ENCODE data around the gene NAGA. TPM values are rescaled to one million over a fixed set of nuclear protein-coding genes. Genes with fewer than 3 reads are reported as not detected.

Gene NAGA
- total and polyA plus RNA-seq, 9 of the 15 experiments (the other 6 are each of a cell fraction or from before 2014, with no cell fraction given) = 6.5 to 20.6 (median 17.4) TPM

GRCh38 chr22:42090596-42091454, 20.2 kb upstream of the NAGA start, which contains the start of gene NDUFA6 (continued):
- TF ChIP-seq PKNOX1 (IDR thresholded peaks at IDR 0.05) (peak; percentile 72), ATF7 (IDR thresholded peaks at IDR 0.05) (peak; percentile 80), LCOR (CRISPR knock-in tag; IDR thresholded peaks at IDR 0.05) (peak; percentile 79), ZNF146 (CRISPR knock-in tag; IDR thresholded peaks at IDR 0.05; ENCODE audit: unreplicated experiment) (no peak), STAG1 (CRISPR knock-in tag; IDR thresholded peaks at IDR 0.05; ENCODE audit: borderline replicate concordance) (no peak), RAD21 (CRISPR knock-in tag; conservative IDR thresholded peaks at IDR 0.05 in 1 of 2, IDR thresholded peaks at IDR 0.05 in 1 of 2) (peak; percentile 77 to 89), ZNF395 (CRISPR knock-in tag; IDR thresholded peaks at IDR 0.05) (peak; percentile 79; the same call in 1 of the 2 replicates), ZNF384 (IDR thresholded peaks at IDR 0.05; ENCODE audit: low read depth, low read length) (no peak), TCF3 (CRISPR knock-in tag; IDR thresholded peaks at IDR 0.05) (peak; percentile 4; the same call in 1 of the 2 replicates), NRF1 (conservative IDR thresholded peaks at IDR 0.05 in 1 of 2, IDR thresholded peaks at IDR 0.05 in 1 of 2) (peak; percentile 98 to 99), ZNF561 (CRISPR knock-in tag; conservative IDR thresholded peaks at IDR 0.05) (no peak)
- TF ChIP-seq, protein P1, sequence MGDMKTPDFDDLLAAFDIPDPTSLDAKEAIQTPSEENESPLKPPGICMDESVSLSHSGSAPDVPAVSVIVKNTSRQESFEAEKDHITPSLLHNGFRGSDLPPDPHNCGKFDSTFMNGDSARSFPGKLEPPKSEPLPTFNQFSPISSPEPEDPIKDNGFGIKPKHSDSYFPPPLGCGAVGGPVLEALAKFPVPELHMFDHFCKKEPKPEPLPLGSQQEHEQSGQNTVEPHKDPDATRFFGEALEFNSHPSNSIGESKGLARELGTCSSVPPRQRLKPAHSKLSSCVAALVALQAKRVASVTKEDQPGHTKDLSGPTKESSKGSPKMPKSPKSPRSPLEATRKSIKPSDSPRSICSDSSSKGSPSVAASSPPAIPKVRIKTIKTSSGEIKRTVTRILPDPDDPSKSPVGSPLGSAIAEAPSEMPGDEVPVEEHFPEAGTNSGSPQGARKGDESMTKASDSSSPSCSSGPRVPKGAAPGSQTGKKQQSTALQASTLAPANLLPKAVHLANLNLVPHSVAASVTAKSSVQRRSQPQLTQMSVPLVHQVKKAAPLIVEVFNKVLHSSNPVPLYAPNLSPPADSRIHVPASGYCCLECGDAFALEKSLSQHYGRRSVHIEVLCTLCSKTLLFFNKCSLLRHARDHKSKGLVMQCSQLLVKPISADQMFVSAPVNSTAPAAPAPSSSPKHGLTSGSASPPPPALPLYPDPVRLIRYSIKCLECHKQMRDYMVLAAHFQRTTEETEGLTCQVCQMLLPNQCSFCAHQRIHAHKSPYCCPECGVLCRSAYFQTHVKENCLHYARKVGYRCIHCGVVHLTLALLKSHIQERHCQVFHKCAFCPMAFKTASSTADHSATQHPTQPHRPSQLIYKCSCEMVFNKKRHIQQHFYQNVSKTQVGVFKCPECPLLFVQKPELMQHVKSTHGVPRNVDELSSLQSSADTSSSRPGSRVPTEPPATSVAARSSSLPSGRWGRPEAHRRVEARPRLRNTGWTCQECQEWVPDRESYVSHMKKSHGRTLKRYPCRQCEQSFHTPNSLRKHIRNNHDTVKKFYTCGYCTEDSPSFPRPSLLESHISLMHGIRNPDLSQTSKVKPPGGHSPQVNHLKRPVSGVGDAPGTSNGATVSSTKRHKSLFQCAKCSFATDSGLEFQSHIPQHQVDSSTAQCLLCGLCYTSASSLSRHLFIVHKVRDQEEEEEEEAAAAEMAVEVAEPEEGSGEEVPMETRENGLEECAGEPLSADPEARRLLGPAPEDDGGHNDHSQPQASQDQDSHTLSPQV (IDR thresholded peaks at IDR 0.05) = peak; percentile 25; the same call in 1 of the 2 replicates
- TF ChIP-seq, protein P2, sequence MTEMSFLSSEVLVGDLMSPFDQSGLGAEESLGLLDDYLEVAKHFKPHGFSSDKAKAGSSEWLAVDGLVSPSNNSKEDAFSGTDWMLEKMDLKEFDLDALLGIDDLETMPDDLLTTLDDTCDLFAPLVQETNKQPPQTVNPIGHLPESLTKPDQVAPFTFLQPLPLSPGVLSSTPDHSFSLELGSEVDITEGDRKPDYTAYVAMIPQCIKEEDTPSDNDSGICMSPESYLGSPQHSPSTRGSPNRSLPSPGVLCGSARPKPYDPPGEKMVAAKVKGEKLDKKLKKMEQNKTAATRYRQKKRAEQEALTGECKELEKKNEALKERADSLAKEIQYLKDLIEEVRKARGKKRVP (CRISPR knock-in tag; IDR thresholded peaks at IDR 0.05) = no peak
- TF ChIP-seq, protein P3, sequence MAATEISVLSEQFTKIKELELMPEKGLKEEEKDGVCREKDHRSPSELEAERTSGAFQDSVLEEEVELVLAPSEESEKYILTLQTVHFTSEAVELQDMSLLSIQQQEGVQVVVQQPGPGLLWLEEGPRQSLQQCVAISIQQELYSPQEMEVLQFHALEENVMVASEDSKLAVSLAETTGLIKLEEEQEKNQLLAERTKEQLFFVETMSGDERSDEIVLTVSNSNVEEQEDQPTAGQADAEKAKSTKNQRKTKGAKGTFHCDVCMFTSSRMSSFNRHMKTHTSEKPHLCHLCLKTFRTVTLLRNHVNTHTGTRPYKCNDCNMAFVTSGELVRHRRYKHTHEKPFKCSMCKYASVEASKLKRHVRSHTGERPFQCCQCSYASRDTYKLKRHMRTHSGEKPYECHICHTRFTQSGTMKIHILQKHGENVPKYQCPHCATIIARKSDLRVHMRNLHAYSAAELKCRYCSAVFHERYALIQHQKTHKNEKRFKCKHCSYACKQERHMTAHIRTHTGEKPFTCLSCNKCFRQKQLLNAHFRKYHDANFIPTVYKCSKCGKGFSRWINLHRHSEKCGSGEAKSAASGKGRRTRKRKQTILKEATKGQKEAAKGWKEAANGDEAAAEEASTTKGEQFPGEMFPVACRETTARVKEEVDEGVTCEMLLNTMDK (IDR thresholded peaks at IDR 0.05; ENCODE audit: borderline replicate concordance, insufficient read depth, low read depth, low read length, poor library complexity, severe bottlenecking) = peak; percentile 77
- TF ChIP-seq, protein P4, sequence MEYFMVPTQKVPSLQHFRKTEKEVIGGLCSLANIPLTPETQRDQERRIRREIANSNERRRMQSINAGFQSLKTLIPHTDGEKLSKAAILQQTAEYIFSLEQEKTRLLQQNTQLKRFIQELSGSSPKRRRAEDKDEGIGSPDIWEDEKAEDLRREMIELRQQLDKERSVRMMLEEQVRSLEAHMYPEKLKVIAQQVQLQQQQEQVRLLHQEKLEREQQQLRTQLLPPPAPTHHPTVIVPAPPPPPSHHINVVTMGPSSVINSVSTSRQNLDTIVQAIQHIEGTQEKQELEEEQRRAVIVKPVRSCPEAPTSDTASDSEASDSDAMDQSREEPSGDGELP (CRISPR knock-in tag; IDR thresholded peaks at IDR 0.05; ENCODE audit: borderline replicate concordance) = peak; percentile 93

Data from K562 (cell line).